ENCODE results near the gene CIAO3. TPM values are rescaled to one million over a fixed set of nuclear protein-coding genes. Genes with fewer than 3 reads are reported as not detected.

CIAO3 gene
- total RNA-seq, 1 experiment from 2014 or later = 32.8 TPM

GRCh38 chr16:740764-741505 is at the start of gene CIAO3 (continued):
- peak; percentile 84 for TF ChIP-seq POLR2AphosphoS5 (IDR thresholded peaks at IDR 0.05; ENCODE audit: low read depth, low read length)
- TF ChIP-seq RAD21 (IDR thresholded peaks at IDR 0.05; ENCODE audit: low read depth) = peak; percentile 36; the same call in 1 of the 2 replicates
- TF ChIP-seq EGR1 (IDR thresholded peaks at IDR 0.05; ENCODE audit: low read depth) = peak; percentile 67; the same call in 1 of the 2 replicates
- TF ChIP-seq FOSL1 (IDR thresholded peaks at IDR 0.05; ENCODE audit: low read depth) = no peak
- no peak for TF ChIP-seq JUND (IDR thresholded peaks at IDR 0.05)
- peak; percentile 77; the same call in 1 of the 2 replicates for TF ChIP-seq ZFX (IDR thresholded peaks at IDR 0.05)
- TF ChIP-seq ELF1 (IDR thresholded peaks at IDR 0.05; ENCODE audit: borderline replicate concordance, low read depth) = peak; percentile 100
- peak; percentile 96 for TF ChIP-seq YY1 (IDR thresholded peaks at IDR 0.05; ENCODE audit: extremely low read depth, insufficient replicate concordance, low read depth, low read length)

GRCh38 chr16:790086-790485 is 49.3 kb upstream of the CIAO3 start:
- TF ChIP-seq ELF1 (IDR thresholded peaks at IDR 0.05; ENCODE audit: borderline replicate concordance, low read depth) = no peak
- no peak for TF ChIP-seq RAD21 (IDR thresholded peaks at IDR 0.05; ENCODE audit: low read depth)
- TF ChIP-seq POLR2A (IDR thresholded peaks at IDR 0.05; ENCODE audit: borderline replicate concordance, extremely low read depth, insufficient read depth, insufficient read length) = no peak
- TF ChIP-seq YY1 (IDR thresholded peaks at IDR 0.05; ENCODE audit: extremely low read depth, insufficient replicate concordance, low read depth, low read length) = no peak
- TF ChIP-seq MAX (IDR thresholded peaks at IDR 0.05) = no peak
- ATAC-seq = no peak
- no peak for DNase-seq (ENCODE audit: low read depth, low spot score)
- CTCF ChIA-PET = no interaction called here
- POLR2A ChIA-PET = no interaction called here
- no peak overlapping the region for H2AFZ ChIP-seq (ENCODE audit: low read depth, low read length, poor library complexity, severe bottlenecking)
- peaks cover 5 to 43% of the 10 kb centered on the region in 2 experiments; a peak in 3 of 4 replicates for H3K4me1 ChIP-seq (ENCODE audit: control insufficient read depth in 1 of 2, insufficient read depth in 2 of 2, low read length in 2 of 2)
- intact Hi-C loops (cut with micrococcal nuclease) = no loop called here
- H3K9me2 ChIP-seq (ENCODE audit: insufficient read depth) = no peaks in the 10 kb centered on the region
- RAD21 ChIA-PET (ENCODE audit: low non-redundant PET in 1 of 2, low total read pairs in 2 of 2, uncharacterized antibody in 2 of 2, unreplicated experiment in 2 of 2) = no interaction called here
- no peaks in the 10 kb centered on the region for H3K27me3 ChIP-seq (ENCODE audit: insufficient read depth, low read length)
- peaks cover 5 to 40% of the 10 kb centered on the region in 2 experiments for H3K36me3 ChIP-seq (ENCODE audit: control insufficient read depth in 1 of 2, insufficient read depth in 2 of 2, low read length in 2 of 2)
- no peak overlapping the region for H3K4me3 ChIP-seq (replicated peaks in 1 of 2; ENCODE audit: low read depth in 1 of 2, low read length in 2 of 2)
- H3K9ac ChIP-seq (ENCODE audit: low read length) = peak overlapping the region; percentile 88; the same call in 1 of the 2 replicates
- no peaks in the 10 kb centered on the region for H3K9me3 ChIP-seq (ENCODE audit: control insufficient read depth in 1 of 2, insufficient read depth in 1 of 2, low read depth in 1 of 2, low read length in 2 of 2)
- H3K79me2 ChIP-seq (ENCODE audit: insufficient read depth, low read length) = peaks cover 57% of the 10 kb centered on the region
- no peak overlapping the region for H3K27ac ChIP-seq (ENCODE audit: low read depth, low read length)
- no TSS peak for BruUV-seq (replicated peaks)
- no peaks in the 10 kb centered on the region for H4K20me1 ChIP-seq (ENCODE audit: insufficient read depth)
- peak overlapping the region; percentile 97 for H3K4me2 ChIP-seq (ENCODE audit: low read length)
